ENCODE results near the gene TNFAIP1.

Gene TNFAIP1

DNA sequence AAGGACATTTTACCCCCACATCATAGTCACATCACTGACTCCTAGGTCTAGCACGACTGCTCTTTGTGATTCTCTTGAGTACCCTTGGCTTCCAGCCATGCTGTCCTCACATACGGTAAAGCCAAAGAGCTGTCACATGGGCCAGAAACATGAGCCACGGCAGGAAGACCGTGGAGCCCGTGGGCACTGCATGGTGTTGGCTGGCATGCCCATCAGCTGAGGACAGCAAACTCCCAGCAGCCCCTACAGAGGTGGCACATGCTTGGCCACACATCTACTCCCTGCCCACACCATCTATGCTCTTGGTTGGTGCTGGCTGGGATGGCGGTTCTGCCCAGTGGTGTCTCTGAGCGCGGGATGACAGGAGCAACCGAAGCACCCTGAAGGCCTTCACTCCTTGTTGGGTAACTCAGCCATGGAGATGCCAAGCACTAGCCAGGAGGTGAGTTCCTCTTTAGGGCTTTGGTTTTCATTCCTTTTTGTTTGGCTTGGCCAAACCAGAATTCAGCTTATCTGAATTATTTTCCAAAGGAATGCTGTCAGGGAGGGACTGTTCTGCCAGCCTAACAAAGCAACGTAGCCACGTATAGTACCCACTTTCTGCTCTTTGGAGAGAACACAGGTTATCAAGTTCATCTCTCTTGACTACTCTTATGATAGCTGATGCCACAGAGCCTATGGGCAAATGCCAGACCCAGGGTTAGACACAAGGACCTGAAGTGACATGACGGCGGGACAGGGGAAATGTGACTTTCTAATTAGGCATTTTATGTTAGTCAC, 10.0 kb downstream of the TNFAIP1 start:
- no peak for DNase-seq (ENCODE audit: low read depth, low spot score)

GRCh38 chr17:28346199-28346580, 10.6 kb downstream of the TNFAIP1 start:
- DNase-seq (ENCODE audit: low read depth, low spot score): no peak

DNA sequence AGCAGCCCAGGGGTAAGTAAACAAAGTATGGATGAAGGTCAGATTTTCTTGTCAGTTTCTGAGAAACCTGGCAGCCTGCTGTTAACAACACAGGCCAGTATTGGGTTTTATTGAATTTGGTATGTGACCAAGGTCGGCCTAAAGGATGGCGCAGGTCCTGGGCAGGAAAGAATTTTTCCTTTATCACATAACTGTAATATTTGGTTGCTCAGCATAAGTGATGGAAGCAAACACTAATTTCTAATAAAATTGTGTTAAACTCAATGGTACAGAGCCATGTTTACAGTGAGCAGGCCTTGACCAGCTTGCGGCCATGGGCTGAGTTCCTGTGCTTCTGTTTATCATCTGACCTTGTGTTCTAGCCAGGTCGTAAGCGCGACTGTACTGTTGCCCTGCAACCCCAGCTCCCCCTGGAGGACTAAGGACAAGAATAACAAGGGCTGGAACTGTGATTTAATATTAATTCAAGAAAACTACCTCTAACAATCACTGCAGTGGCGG, 11.2 kb downstream of the TNFAIP1 start:
- DNase-seq (ENCODE audit: low read depth, low spot score): no peak

DNA sequence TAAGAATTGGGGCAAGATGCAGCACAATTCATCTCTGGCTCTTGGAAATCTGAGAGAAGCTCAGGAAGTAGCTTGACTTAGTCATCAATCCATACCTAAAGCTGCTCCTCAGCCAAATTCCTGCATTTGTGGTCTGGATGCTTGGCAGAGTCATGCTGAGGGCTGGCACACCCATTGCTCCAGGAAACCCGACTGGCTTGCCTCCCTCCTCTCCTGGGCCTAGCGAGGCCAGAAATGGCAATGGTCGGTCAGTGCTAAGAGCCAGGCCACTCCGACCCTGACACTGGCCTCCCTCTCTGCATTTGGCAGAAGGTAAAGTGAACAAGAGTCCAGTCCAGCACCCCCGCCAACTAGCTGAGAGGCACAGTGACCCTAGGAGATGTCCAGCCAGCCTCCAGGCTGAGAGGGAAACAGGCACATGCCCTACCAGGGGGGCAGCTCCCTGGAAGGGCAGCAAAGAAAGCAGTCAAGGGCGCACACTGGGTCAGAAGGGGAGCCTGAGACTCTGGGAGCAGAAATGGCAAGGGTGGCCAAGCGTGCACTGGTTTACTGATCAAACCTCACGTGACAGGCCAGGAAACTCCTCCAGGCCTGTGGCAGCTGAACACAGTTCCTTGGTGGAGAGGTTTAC, 11.8 kb downstream of the TNFAIP1 start:
- no peak for DNase-seq (ENCODE audit: low read depth, low spot score)

DNA sequence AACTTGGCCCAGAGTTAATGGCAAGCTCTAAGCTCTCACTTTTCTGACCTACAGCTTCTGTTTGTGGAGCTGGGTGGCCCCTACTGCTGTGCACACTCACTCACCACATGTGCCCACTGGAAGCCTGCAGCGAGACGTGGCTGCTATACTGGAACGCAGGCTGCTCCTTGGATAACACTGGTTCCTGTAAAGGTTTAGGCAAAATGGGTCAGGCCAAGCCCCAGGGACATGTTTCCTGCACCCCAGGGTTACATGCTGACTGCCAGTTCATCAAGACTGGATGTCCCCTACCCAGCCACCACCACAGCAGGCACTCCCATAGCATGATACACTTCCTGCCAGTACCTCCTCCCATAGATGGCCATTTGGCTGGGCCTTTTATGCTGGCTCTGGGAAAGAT, 13.4 kb downstream of the TNFAIP1 start:
- no peak for DNase-seq (ENCODE audit: low read depth, low spot score)

DNA sequence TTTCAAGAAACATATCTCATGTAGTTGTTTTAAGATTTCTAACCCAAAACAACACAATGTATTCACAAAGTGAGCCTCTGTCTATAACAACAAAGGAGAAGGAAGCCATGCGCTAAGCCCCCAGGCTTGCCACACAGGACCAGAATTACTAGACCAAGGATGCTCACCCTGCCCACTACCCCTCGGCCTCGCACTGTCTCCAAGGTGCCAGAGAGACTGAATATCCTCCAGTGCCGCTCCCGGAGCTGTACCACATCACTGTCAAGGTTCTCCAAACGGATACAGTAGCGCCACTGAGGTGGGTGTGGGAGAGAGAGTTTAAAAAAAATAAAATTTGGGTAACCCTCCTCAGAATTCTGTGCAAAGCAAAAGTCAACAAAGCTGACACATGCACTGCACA, 14.7 kb downstream of the TNFAIP1 start:
- no peak for DNase-seq (ENCODE audit: low read depth, low spot score)

DNA sequence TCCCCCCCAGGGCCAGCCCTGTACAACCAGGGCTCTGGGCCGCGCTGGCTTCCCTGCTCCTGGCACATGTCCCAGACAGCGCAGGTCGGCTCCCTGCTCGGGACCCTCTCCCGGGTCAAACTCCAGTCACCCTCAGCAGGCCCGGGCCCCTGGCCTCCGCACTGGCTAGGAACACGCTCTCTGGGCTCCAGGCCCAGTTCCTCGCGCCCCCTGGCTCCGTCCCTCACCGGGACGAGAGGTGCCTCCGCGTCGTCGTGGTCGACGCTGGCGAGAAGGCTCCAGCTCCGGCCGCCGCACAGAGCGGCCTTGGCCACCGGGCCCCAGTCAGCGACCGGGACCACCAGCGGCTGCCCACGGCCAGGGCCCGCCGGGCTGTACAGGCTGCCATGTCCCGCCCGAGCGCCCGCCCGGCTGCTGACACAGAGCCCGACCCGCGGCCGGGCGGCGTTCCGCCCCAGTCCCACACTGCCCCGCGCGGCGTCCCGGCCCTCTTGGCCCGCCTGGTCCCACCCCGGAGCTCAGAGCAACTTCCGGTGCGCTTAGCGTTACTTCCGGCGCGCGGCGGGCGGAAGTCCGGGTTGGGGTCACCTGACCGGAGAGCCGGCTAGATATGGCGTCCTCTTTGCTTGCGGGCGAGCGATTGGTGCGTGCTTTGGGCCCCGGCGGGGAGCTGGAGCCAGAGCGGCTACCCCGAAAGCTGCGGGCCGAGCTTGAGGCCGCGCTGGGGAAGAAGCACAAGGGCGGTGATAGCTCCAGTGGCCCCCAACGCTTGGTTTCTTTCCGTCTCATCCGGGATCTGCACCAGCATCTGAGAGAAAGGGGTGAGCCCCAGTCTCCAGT, 21.7 kb downstream of the TNFAIP1 start, which contains the start of gene POLDIP2:
Gene POLDIP2 (minus strand): TSS at position 467 of the 840 bp plus-strand sequence. CDS start 79 bp downstream, at position 388.
- no peak for DNase-seq (ENCODE audit: low read depth, low spot score)

DNA sequence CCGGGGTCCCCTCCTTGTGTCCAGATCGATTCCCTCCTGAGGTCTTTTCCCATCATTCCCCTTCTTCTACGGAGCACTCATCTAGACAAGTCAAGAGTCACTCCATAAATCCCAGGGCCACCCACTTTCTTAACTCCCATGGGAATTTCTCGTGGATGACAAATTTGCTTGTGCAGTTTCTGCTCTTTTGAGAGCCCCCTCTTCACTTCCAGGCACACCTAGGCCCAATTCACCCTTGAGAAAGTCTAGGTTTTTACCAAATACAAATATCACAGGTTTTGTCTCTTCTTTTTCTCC, 22.3 kb downstream of the TNFAIP1 start:
- DNase-seq (ENCODE audit: low read depth, low spot score): no peak

DNA sequence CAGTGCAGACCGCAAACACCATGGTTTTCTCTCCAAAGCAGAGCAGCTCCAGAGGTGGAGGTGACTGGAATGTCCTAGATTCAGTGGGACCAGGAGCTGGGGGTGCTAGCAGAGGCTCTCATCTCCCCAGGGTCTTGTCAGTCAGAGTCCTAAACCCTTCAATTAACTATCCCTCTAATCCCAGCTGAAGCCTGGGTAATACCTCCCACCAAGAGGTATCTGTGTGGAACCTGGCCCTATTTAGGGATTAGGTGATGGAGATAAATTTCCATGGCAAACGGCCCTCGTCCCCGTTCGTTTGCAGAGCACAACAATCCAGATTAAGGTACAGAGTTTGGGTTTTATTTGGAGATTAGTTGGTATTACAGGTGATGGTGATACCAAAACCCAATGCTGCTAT, 27.6 kb downstream of the TNFAIP1 start:
- DNase-seq (ENCODE audit: low read depth, low spot score): no peak

DNA sequence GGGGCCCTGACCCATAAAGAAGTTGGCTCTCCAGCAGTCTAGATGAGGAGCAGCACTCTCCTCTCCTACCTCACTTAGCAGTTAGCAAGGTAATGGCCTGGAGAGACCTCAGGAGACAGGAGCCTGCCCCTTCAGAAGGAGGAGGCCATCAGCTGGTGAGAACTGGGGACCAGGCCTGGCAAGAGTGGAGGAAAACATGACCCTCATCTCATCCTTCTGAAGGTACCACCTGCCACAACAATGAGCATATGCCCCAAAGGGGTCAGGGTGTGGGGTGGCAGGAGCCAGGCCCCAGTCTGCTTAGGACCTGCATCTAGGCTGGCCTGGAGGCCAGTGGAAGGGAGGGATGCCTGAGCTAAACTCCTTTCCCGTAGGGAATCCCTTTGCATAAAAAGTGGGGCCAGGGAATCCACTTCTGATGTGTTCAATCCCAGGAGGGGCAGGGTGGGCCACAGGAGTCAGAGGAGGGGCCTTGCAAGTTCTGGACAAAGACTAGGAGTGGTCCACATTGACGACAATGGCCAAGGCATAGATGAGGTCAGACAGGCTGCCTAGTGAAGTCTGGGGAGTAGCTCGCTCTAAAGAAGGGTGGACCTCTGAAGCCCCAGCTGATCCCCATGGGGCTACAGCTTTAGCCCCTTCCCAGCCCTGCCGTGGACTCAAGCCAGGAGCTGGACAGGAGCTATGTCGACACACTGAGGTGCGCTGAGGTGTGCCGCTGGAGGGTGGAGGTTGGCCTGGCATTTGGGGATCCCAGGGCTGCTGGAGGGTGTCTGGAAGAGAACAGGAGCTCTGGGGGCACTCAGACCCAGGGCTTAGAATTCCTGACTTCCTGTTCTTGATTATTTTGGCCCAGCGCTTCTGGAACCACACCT, 28.5 kb downstream of the TNFAIP1 start:
- no peak for DNase-seq (ENCODE audit: low read depth, low spot score)

DNA sequence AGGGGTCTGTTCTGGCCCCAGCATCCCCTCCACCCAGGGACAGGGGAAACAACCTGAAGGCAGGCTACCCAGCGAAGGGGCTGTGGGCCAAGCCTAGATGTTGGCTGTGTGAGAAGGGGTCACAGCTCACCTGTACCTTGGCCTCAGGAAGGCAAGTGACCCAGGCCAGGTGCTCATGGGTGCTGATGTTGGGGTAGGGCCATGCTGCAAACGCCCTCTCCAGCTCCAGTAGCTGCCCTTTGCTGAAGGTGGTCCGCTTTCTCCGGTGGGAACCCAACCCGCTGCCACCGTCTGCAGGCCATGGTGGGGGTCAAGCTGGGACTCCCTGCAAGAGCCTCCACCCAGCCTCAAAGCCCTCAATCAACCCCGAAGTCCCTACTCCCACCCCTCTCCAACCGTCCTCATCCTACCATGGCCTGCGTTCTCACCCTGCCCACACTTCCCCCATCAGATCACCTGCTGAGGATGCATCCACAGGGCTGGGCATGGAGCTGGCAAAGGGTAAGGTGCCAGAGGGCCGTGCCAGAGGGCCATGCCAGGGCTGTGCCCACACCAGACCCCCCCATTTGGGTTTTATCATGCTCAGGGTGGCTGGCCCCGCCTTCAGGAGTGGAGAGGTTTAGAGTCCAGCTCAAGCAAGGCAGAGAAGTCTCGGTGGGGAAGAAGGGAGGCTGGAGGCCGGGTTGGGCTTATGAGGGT, 29.3 kb downstream of the TNFAIP1 start, which contains the start of gene SEBOX:
Gene SEBOX (minus strand): TSS at position 535 of the 699 bp plus-strand sequence. CDS start 48 bp downstream, at position 487.
- DNase-seq (ENCODE audit: low read depth, low spot score): no peak

- no peak for DNase-seq (ENCODE audit: low read depth, low spot score)
Observed at GRCh38 chr17:28365487-28365886, 29.9 kb downstream of the TNFAIP1 start.

- DNase-seq (ENCODE audit: low read depth, low spot score): no peak
Observed at GRCh38 chr17:28366605-28367004, 31.0 kb downstream of the TNFAIP1 start.

GRCh38 chr17:28367641-28368305, 32.2 kb downstream of the TNFAIP1 start:
- DNase-seq (ENCODE audit: low read depth, low spot score): no peak

- no peak for DNase-seq (ENCODE audit: low read depth, low spot score)
Observed at GRCh38 chr17:28368306-28368831, 32.8 kb downstream of the TNFAIP1 start.

GRCh38 chr17:28368915-28369683, 33.5 kb downstream of the TNFAIP1 start:
- no peak for DNase-seq (ENCODE audit: low read depth, low spot score)

GRCh38 chr17:28369684-28370034, 34.1 kb downstream of the TNFAIP1 start:
- DNase-seq (ENCODE audit: low read depth, low spot score): no peak

- DNase-seq (ENCODE audit: low read depth, low spot score): no peak
Observed at GRCh38 chr17:28370035-28370743, 34.6 kb downstream of the TNFAIP1 start, which contains the start of gene VTN. Gene VTN, minus strand, starts transcription at chr17:28370307. Its CDS starts 104 bp downstream, at chr17:28370203.

Measured in iPS DF 19.7 (cell line).